Activated B cell treated with CpG ODN at 0.5 μM for 24 hours (primary cell): ENCODE measurements around the gene MYOM3. TPM values are rescaled to one million over a fixed set of nuclear protein-coding genes. Genes with fewer than 3 reads are reported as not detected.

Source experiments
- ATAC-seq: fragments of 200-7000 bp; cut with Tn5 transposase; one replicate; pipeline ENCODE4 v1.10.0; 2021; ENCODE audit warnings: low read depth, mild to moderate bottlenecking, moderate library complexity
- CTCF ChIA-PET: fragments of 350-600 bp; sonication (Branson Sonifier 250); formaldehyde crosslinking; loops from one replicate; lab custom pipeline; 2021; ENCODE audit warnings: antibody characterized with exemption; lab: Charles Lee
- POLR2A ChIA-PET: fragments of 350-600 bp; sonication (Branson Sonifier 250); formaldehyde crosslinking; loops from one replicate; lab custom pipeline; 2021; ENCODE audit warnings: antibody characterized with exemption; lab: Charles Lee
- DNase-seq: peaks from one replicate; pipeline ENCODE4 v3.0.0; 2022
- H3K27ac Mint-ChIP-seq: one replicate; pipeline ENCODE4 v1.8.0; 2020; ENCODE audit warnings: mixed read lengths
- H3K27me3 Mint-ChIP-seq: one replicate; pipeline ENCODE4 v1.8.0; 2021; ENCODE audit warnings: mixed read lengths
- H3K36me3 Mint-ChIP-seq: one replicate; pipeline ENCODE4 v1.8.0; 2021; ENCODE audit warnings: low read depth, mixed read lengths
- H3K4me1 Mint-ChIP-seq: one replicate; pipeline ENCODE4 v1.8.0; 2021; ENCODE audit warnings: mixed read lengths
- H3K4me3 Mint-ChIP-seq: one replicate; pipeline ENCODE4 v1.8.0; 2020; ENCODE audit warnings: mild to moderate bottlenecking, mixed read lengths
- H3K9me3 Mint-ChIP-seq: one replicate; pipeline ENCODE4 v1.8.0; 2020; ENCODE audit warnings: mixed read lengths
- intact Hi-C: fragments of 100-400 bp; cut with micrococcal nuclease; formaldehyde crosslinking; loops from one replicate; pipeline ENCODE4 v1.15.1; 2024
- total RNA-seq: library from RNA; stranded (reverse); gene quantifications from 2 replicates; pipeline ENCODE4 v1.2.3, GENCODE V29; 2022
- TF ChIP-seq, protein P1 (sequence below): fragments of 200-600 bp; IDR thresholded peaks from one replicate; pipeline ENCODE4 v1.8.0; 2022; ENCODE audit warnings: antibody characterized with exemption, mild to moderate bottlenecking

Gene MYOM3
- total RNA-seq, 1 donor from 2014 or later, result not detected

DNA sequence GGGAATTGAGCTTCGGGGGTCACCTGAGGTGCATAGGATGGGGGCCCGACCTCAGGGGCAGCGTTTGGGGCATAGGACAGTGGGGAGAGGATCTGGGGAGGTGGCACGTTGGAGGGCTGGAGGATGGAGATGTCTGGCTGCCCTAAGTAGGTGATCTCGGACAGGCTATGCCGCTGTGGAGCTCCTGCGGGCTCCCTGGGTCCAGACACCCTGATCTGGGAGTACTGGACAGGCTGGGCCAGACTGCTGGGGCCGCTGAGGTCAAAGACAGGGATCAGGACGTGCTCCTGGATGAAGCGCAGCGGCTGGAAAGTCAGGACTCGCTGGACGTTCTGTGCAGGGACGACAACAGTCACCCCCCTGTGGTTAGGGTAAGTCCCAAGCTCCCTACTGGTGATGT, 9.5 kb upstream of the MYOM3 start:
- no peak overlapping the region for H3K27ac Mint-ChIP-seq
- H3K27me3 Mint-ChIP-seq, result peaks cover 22% of the 10 kb centered on the region
- CTCF ChIA-PET, result no interaction called here

DNA sequence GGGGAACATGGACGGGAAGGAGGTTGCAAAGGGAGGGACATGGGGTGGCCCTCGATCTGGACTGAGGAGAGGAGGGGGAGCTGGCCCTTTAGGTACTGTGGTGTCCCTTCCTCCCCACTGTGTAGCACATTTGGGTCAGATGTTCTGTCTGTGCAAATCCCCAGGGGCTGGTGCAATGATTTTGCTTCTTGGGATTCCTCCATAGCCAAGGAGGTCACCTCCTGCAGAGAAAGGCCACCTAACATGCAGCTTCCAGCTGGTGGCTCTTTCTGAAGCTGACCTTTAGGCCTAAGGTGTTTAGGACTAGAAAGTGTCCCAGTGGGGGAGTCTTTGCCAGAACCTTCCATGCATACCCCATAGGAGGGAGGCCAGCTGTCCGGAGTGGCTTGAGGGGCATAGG, 9.0 kb upstream of the MYOM3 start:
- Mint-ChIP-seq H3K27me3 (peaks cover 27% of the 10 kb centered on the region), H3K4me1 (no peaks in the 10 kb centered on the region), H3K36me3 (no peaks in the 10 kb centered on the region), H3K27ac (no peak overlapping the region), H3K9me3 (no peaks in the 10 kb centered on the region), H3K4me3 (no peak overlapping the region)
- intact Hi-C loops, result loop anchor here (1.0 kb wide), 1 partner anchor 46 kb away; no protein-coding TSS in a partner anchor
- DNase-seq (no peak), ATAC-seq (no peak)
- TF ChIP-seq, protein P1, sequence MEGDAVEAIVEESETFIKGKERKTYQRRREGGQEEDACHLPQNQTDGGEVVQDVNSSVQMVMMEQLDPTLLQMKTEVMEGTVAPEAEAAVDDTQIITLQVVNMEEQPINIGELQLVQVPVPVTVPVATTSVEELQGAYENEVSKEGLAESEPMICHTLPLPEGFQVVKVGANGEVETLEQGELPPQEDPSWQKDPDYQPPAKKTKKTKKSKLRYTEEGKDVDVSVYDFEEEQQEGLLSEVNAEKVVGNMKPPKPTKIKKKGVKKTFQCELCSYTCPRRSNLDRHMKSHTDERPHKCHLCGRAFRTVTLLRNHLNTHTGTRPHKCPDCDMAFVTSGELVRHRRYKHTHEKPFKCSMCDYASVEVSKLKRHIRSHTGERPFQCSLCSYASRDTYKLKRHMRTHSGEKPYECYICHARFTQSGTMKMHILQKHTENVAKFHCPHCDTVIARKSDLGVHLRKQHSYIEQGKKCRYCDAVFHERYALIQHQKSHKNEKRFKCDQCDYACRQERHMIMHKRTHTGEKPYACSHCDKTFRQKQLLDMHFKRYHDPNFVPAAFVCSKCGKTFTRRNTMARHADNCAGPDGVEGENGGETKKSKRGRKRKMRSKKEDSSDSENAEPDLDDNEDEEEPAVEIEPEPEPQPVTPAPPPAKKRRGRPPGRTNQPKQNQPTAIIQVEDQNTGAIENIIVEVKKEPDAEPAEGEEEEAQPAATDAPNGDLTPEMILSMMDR, result no peak
- CTCF ChIA-PET, result no interaction called here
- POLR2A ChIA-PET, result no interaction called here

More for the DNA sequence above, 9.5 kb upstream of the MYOM3 start:
- intact Hi-C loops, result no loop called here
- DNase-seq (no peak), ATAC-seq (no peak)
- Mint-ChIP-seq H3K36me3 (no peaks in the 10 kb centered on the region), H3K4me3 (no peak overlapping the region), H3K9me3 (no peaks in the 10 kb centered on the region), H3K4me1 (no peaks in the 10 kb centered on the region)
- TF ChIP-seq, protein P1, result no peak
- POLR2A ChIA-PET, result interaction anchor here (0.6 kb wide), 1 partner anchor 804 kb away, joined by 8 read pairs; no protein-coding TSS in a partner anchor

DNA sequence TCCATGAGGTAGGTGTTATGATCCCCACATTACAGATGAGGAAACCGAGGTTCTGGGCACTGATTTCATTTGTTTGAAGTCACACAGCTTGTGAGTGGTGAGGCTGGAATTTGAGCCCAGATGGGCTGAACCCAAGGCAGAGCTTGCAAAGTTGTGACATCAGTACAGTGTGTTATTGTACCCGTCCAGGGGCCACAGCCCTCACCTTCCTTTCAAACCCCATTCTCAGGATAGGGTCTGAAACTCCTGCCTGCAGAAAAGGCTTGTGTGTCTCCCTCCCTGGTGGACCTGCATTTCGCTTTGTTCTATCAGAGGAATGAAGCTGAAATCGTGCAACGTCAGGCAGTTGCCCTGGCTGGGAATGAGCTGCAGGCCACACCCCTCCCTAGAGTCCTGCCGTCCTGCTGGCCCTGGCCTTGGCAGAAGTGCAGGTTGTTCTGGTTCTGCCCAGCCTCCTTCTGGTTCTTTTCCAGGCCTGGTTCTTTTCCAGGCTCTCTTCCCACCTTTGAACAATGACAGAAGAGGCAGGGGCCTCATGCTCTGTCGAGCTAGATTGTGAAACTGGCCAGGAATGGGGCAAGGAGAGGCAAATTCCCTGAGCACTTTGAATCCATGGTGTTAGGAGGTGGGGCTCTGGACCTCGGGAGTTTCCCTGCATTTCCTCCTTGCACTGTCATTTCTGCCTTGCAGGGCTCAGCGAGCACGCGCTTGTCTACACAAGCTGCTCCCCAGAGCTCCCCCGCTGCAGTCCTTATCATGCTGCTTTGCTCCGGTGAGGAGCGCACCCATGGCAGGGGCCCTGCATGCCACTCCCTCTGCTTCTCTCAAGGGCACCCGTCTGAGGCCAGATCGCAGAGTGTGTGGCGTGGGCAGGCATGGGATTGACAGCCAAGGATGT, 8.2 kb upstream of the MYOM3 start:
- TF ChIP-seq, protein P1, result no peak
- ATAC-seq (no peak), DNase-seq (no peak)
- ChIA-PET POLR2A (no interaction called here), CTCF (no interaction called here)
- no peak overlapping the region for H3K4me3 Mint-ChIP-seq
- intact Hi-C loops, result loop anchor here (1.0 kb wide), 1 partner anchor 45 kb away; no protein-coding TSS in a partner anchor
- no peaks in the 10 kb centered on the region for H3K4me1 Mint-ChIP-seq
- no peak overlapping the region for H3K27ac Mint-ChIP-seq
- peaks cover 28% of the 10 kb centered on the region for H3K27me3 Mint-ChIP-seq
- H3K36me3 Mint-ChIP-seq, result no peaks in the 10 kb centered on the region
- no peaks in the 10 kb centered on the region for H3K9me3 Mint-ChIP-seq

DNA sequence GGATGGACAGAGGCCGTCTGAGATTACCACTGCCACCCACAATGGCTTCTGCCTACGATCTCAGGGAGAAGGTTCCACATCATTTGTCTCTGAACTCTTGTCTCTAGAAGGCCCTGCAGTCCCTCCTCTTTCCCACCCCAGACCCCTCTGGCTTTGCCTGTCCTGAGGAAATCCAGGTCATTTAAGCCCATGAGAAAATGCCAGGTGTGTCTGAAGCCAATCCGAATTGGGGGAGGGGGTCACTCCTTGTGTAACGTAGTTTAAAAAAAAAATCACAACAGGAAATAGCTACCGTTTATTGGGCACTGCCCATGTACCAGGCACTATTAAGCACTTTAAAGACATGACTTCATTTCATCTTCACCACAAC, 7.5 kb upstream of the MYOM3 start:
- CTCF ChIA-PET, result no interaction called here
- DNase-seq, result no peak
- H3K27ac Mint-ChIP-seq, result no peak overlapping the region
- H3K27me3 Mint-ChIP-seq, result peaks cover 26% of the 10 kb centered on the region
- H3K36me3 Mint-ChIP-seq, result no peaks in the 10 kb centered on the region
- no peaks in the 10 kb centered on the region for H3K4me1 Mint-ChIP-seq
- no peak overlapping the region for H3K4me3 Mint-ChIP-seq
- POLR2A ChIA-PET, result no interaction called here
- no peaks in the 10 kb centered on the region for H3K9me3 Mint-ChIP-seq
- intact Hi-C loops, result no loop called here
- TF ChIP-seq, protein P1, result no peak
- no peak for ATAC-seq

DNA sequence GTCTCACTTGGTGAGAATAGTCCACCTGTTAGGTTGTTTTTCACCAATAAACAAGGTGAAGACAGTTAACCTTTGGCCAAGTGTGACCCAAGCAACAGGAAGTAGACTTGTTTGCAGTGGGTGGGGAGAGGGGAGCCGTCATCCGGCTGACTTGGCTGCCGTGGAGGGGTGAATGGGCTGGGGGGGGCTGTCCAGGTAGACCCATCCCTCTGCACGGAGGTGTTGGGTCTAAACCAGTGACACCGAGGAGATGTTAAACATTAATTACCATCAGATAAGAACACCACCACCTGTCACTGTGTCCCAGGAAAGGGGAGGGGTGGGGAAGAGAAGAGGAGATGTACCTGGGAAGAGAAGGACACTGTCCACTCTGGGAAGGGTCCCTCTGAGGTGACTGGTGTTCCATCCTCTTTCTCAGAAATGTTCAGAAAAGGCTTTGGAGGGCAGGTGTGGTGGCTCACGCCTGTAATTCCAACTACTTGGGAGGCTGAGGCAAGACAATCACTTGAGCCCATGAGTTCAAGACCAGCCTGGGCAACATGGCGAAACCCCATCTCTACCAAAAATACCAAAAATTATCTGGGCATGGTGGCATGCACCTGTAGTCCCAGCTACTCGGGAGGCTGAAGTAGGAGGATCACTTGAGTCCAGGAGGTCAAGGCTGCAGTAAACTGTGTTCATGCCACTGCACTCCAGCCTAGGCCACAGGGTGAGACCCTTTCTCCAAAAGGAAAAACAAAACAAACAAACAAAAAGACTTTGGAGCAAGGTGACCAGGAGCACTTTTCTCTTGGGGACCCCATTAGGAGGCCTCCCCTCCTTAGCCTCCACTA, 6.7 kb upstream of the MYOM3 start:
- ATAC-seq (no peak), DNase-seq (no peak)
- no peaks in the 10 kb centered on the region for H3K9me3 Mint-ChIP-seq
- ChIA-PET CTCF (no interaction called here), POLR2A (no interaction called here)
- TF ChIP-seq, protein P1, result no peak
- H3K27me3 Mint-ChIP-seq, result peaks cover 31% of the 10 kb centered on the region
- H3K4me3 Mint-ChIP-seq, result no peak overlapping the region
- H3K36me3 Mint-ChIP-seq, result no peaks in the 10 kb centered on the region
- H3K4me1 Mint-ChIP-seq, result no peaks in the 10 kb centered on the region
- intact Hi-C loops, result no loop called here
- no peak overlapping the region for H3K27ac Mint-ChIP-seq
